Measurements from ENCODE around the gene OR2A7.

DNA sequence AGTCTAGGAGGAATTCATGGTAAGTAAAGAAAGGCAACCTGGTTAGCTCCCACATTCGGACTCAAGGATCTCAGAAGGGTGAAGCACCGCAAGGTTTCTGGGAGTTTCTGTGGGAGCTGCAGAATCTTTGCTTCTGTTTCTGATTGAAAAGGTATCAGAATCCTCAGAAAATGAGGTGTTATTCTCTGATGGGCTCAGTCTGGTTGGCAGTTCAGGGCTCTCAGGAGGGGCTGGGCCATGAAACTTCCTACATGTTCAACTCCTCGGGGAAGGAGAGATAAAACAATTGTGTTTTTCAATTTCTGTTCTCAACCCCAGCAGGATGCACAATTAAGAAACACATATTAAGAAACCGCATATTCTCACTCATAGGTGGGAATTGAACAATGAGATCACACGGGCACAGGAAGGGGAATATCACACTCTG is 9.1 kb downstream of the OR2A7 start:
- TF ChIP-seq, protein P1, sequence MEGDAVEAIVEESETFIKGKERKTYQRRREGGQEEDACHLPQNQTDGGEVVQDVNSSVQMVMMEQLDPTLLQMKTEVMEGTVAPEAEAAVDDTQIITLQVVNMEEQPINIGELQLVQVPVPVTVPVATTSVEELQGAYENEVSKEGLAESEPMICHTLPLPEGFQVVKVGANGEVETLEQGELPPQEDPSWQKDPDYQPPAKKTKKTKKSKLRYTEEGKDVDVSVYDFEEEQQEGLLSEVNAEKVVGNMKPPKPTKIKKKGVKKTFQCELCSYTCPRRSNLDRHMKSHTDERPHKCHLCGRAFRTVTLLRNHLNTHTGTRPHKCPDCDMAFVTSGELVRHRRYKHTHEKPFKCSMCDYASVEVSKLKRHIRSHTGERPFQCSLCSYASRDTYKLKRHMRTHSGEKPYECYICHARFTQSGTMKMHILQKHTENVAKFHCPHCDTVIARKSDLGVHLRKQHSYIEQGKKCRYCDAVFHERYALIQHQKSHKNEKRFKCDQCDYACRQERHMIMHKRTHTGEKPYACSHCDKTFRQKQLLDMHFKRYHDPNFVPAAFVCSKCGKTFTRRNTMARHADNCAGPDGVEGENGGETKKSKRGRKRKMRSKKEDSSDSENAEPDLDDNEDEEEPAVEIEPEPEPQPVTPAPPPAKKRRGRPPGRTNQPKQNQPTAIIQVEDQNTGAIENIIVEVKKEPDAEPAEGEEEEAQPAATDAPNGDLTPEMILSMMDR (IDR thresholded peaks at IDR 0.05; ENCODE audit: low read length), result no peak
- no peak for TF ChIP-seq EZH2 (IDR thresholded peaks at IDR 0.05; ENCODE audit: borderline replicate concordance, low read length)
